Keratinocyte (primary cell): ENCODE measurements around the gene FAIM2. TPM values are rescaled to one million over a fixed set of nuclear protein-coding genes. Genes with fewer than 3 reads are reported as not detected.

ENCODE experiments used
- DNase-seq: peaks from one replicate; pipeline ENCODE4 v3.0.0-alpha.2; 2011; ENCODE audit warnings: low read depth, missing footprints, low spot score
- FAIRE-seq: peaks from 2 replicates; lab custom pipeline; 2011; peaks lifted over from hg19 to GRCh38; lab: Jason Lieb, UNC
- H2AFZ ChIP-seq: 2 replicates; pipeline ENCODE4 v1.6.0; 2012; ENCODE audit warnings: low read length, control low read depth, inconsistent platforms; ENCODE audit not compliant: control insufficient read depth
- H3K27ac ChIP-seq: 2 replicates; pipeline ENCODE4 v1.5.1; 2011; ENCODE audit warnings: low read length; ENCODE audit not compliant: control insufficient read depth, insufficient read depth
- H3K27me3 ChIP-seq: 3 replicates; pipeline ENCODE4 v1.6.0; 2011; ENCODE audit warnings: low read length; ENCODE audit not compliant: control insufficient read depth, insufficient read depth; ENCODE audit errors: extremely low read depth
- H3K36me3 ChIP-seq, 2 experiments: 2 replicates in 1 of 2; 3 replicates in 1 of 2; pipeline ENCODE4 v1.5.1; 2011; ENCODE audit warnings: low read length in 2 of 2, mild to moderate bottlenecking in 1 of 2; ENCODE audit not compliant: control insufficient read depth in 2 of 2, insufficient read depth in 2 of 2; ENCODE audit errors: extremely low read depth in 1 of 2
- H3K4me1 ChIP-seq: 3 replicates; pipeline ENCODE4 v1.5.1; 2011; ENCODE audit warnings: low read length; ENCODE audit not compliant: control insufficient read depth, insufficient read depth; ENCODE audit errors: extremely low read depth
- H3K4me2 ChIP-seq: 3 replicates; pipeline ENCODE4 v1.6.0; 2011; ENCODE audit warnings: low read depth, low read length; ENCODE audit not compliant: control insufficient read depth, insufficient read depth; ENCODE audit errors: extremely low read depth
- H3K4me3 ChIP-seq, 3 experiments: fragments of 200-600 bp in 1 of 3; sonication (generic) in 1 of 3; 2 replicates in 2 of 3; 3 replicates in 1 of 3; pipeline ENCODE4 v1.5.1; 2011 to 2016; ENCODE audit warnings: low read length in 3 of 3, mild to moderate bottlenecking in 3 of 3, control low read depth in 2 of 3, inconsistent platforms in 1 of 3, low read depth in 1 of 3, mixed read lengths in 1 of 3, mixed run types in 1 of 3, moderate library complexity in 1 of 3; ENCODE audit not compliant: control insufficient read depth in 2 of 3, insufficient read depth in 2 of 3; ENCODE audit errors: extremely low read depth in 1 of 3
- H3K79me2 ChIP-seq: 2 replicates; pipeline ENCODE4 v1.6.0; 2012; ENCODE audit warnings: low read length; ENCODE audit not compliant: control insufficient read depth, insufficient read depth
- H3K9ac ChIP-seq: 3 replicates; pipeline ENCODE4 v1.6.0; 2011; ENCODE audit warnings: low read length; ENCODE audit not compliant: control insufficient read depth, insufficient read depth; ENCODE audit errors: extremely low read depth
- H3K9me1 ChIP-seq: 3 replicates; pipeline ENCODE4 v1.6.0; 2011; ENCODE audit warnings: low read length; ENCODE audit not compliant: control insufficient read depth, insufficient read depth; ENCODE audit errors: extremely low read depth
- H3K9me3 ChIP-seq: 2 replicates; pipeline ENCODE4 v1.5.1; 2012; ENCODE audit warnings: low read depth, low read length; ENCODE audit not compliant: control insufficient read depth
- H4K20me1 ChIP-seq: 3 replicates; pipeline ENCODE4 v1.6.0; 2011; ENCODE audit warnings: low read length; ENCODE audit not compliant: control insufficient read depth, insufficient read depth; ENCODE audit errors: extremely low read depth
- EZH2 ChIP-seq: IDR thresholded peaks from one replicate; pipeline ENCODE4 v1.6.1; 2012; ENCODE audit warnings: inconsistent platforms, mild to moderate bottlenecking, low read length, moderate library complexity
- dilution Hi-C: fragments of 300-500 bp; cut with MboI; formaldehyde crosslinking; loops from one replicate; pipeline ENCODE4 v1.7.0; 2020; ENCODE audit warnings: low sequenced_read_pairs; ENCODE audit not compliant: extremely low pct_ligation_motif_present
- polyA plus RNA-seq, 5 experiments: library from polyadenylated mRNA; depleted of rRNA in 3 of 5; stranded (reverse) in 3 of 5; stranded (forward) in 1 of 5; unstranded in 1 of 5; fragments of >200 nt; gene quantifications; 1 replicate in 1 of 5; 2 replicates in 3 of 5; 3 replicates in 1 of 5; pipeline versions ENCODE4 v1.2.1 to v1.2.3, GENCODE V29; 2011 to 2012; ENCODE audit warnings: missing spikeins in 2 of 5, low read depth in 1 of 5, low replicate concordance in 1 of 5
- TF ChIP-seq, protein P1 (sequence below), 3 experiments: IDR thresholded peaks in 1 of 3; conservative IDR thresholded peaks in 1 of 3; optimal IDR thresholded peaks in 1 of 3; 2 replicates in 2 of 3; 3 replicates in 1 of 3; pipeline versions ENCODE3 to v1.5.1; 2011; ENCODE audit warnings: low read length in 3 of 3, mild to moderate bottlenecking in 3 of 3, moderate library complexity in 2 of 3, control low read depth in 1 of 3, inconsistent platforms in 1 of 3; ENCODE audit not compliant: insufficient read depth in 2 of 3; ENCODE audit errors: extremely low read depth in 1 of 3

FAIM2 gene
- polyA plus RNA-seq, 1 donor (not counting 4 experiments of a cell fraction or from before 2014, with no cell fraction given), result not detected

DNA sequence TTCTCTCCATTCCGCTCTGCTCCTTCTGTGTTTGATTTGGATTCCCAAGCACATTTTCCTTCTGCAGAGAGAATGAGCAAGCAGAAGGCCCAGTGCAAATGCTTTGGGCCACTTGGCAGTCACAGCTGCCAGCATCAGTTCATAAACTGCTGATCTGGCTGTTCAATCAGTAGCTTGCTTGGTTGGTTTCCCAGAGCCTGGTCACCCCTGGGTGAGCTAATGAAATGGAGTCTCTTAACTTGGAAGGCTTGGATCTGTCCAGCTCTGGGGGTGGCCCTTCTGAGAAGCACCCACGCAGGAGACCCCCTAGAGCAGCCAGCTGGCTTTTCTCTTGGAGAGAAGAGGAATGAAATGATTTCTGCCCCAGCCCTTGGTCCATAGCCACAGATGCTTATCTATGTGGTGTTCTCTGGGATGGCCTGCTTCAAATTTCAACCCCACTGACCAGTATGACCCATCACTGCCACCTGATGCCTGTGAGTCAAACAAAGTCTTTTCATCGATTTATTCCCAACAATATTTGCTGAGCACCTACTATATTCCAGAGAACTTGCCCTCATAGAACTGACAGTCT is 30.3 kb downstream of the FAIM2 start:
- Histone ChIP-seq H2AFZ (no peak overlapping the region), H3K79me2 (no peaks in the 10 kb centered on the region), H3K9me3 (no peaks in the 10 kb centered on the region), H3K4me3 (no peak overlapping the region), H3K4me2 (no peak overlapping the region), H3K9me1 (no peaks in the 10 kb centered on the region), H3K27me3 (peaks cover 8% of the 10 kb centered on the region), H3K4me1 (no peaks in the 10 kb centered on the region), H4K20me1 (no peaks in the 10 kb centered on the region), H3K27ac (no peak overlapping the region), H3K36me3 (no peaks in the 10 kb centered on the region), H3K9ac (no peak overlapping the region)
- TF ChIP-seq EZH2, result no peak
- TF ChIP-seq, protein P1, sequence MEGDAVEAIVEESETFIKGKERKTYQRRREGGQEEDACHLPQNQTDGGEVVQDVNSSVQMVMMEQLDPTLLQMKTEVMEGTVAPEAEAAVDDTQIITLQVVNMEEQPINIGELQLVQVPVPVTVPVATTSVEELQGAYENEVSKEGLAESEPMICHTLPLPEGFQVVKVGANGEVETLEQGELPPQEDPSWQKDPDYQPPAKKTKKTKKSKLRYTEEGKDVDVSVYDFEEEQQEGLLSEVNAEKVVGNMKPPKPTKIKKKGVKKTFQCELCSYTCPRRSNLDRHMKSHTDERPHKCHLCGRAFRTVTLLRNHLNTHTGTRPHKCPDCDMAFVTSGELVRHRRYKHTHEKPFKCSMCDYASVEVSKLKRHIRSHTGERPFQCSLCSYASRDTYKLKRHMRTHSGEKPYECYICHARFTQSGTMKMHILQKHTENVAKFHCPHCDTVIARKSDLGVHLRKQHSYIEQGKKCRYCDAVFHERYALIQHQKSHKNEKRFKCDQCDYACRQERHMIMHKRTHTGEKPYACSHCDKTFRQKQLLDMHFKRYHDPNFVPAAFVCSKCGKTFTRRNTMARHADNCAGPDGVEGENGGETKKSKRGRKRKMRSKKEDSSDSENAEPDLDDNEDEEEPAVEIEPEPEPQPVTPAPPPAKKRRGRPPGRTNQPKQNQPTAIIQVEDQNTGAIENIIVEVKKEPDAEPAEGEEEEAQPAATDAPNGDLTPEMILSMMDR (optimal IDR thresholded peaks at IDR 0.05 in 1 of 3, IDR thresholded peaks at IDR 0.05 in 1 of 3, conservative IDR thresholded peaks at IDR 0.05 in 1 of 3; ENCODE audit: extremely low read depth in 1 of 3, insufficient read depth in 2 of 3, low read length in 3 of 3), result no peak
- no peak for FAIRE-seq
- dilution Hi-C loops, result loop anchor here (25.0 kb wide), 1 partner anchor 189 kb away; the partner anchor contains the start of gene ASIC1
- no peak for DNase-seq

DNA sequence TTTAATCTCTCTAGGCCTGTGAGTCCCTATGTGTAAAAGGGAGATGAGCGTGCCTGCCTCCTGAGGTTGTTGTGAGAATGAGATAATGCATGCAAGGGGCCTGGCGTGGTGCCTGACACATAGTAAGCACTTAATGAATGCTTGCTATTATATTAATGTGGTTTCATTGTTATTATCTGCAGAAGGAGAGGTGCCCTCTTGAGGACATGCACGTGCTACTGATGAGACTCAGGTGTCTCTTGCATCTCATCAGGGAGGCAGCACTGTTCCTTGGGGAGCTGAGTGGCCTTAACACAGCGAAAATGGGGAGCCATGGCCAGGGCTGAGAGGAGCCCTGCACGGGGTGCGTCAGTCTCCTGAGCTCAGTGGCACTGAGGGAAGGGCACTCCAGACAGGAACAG is 30.9 kb downstream of the FAIM2 start:
- peaks cover 3% of the 10 kb centered on the region for H3K4me1 ChIP-seq
- no peak overlapping the region for H3K27ac ChIP-seq
- H3K4me2 ChIP-seq, result no peak overlapping the region
- no peaks in the 10 kb centered on the region for H3K36me3 ChIP-seq
- DNase-seq (no peak), FAIRE-seq (no peak)
- no peaks in the 10 kb centered on the region for H4K20me1 ChIP-seq
- H3K9ac ChIP-seq, result no peak overlapping the region
- H3K9me1 ChIP-seq, result no peaks in the 10 kb centered on the region
- TF ChIP-seq EZH2, result no peak
- TF ChIP-seq, protein P1 (optimal IDR thresholded peaks at IDR 0.05 in 1 of 3, IDR thresholded peaks at IDR 0.05 in 1 of 3, conservative IDR thresholded peaks at IDR 0.05 in 1 of 3; ENCODE audit: extremely low read depth in 1 of 3, insufficient read depth in 2 of 3, low read length in 3 of 3), result no peak
- H3K27me3 ChIP-seq, result peaks cover 8% of the 10 kb centered on the region
- no peaks in the 10 kb centered on the region for H3K9me3 ChIP-seq
- dilution Hi-C loops, result loop anchor here (25.0 kb wide), 1 partner anchor 190 kb away; the partner anchor contains the start of gene ASIC1
- H3K79me2 ChIP-seq, result no peaks in the 10 kb centered on the region
- H3K4me3 ChIP-seq, result no peak overlapping the region
- H2AFZ ChIP-seq, result no peak overlapping the region
